ENCODE results near the gene CXCR3.

Gene CXCR3

DNA sequence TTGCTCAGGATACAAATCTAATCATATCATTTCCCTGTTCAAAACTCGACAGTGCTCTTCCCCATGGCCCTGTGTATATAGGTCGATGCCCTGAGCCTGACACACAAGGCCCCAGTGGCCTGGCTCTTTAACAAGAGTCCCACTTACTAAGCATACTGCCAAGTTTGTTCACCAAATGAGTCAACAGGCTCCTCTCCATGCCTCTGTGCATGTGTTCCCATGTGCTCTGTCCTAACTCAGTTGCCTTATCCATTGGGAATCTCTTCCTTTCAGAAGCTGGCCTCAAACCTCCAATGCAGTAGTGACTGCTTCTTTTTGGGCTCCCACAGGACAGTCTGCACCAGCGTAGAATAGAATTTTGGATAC is 18.9 kb upstream of the CXCR3 start (continued):
- TF ChIP-seq TCF4 (CRISPR knock-in tag; IDR thresholded peaks at IDR 0.05; ENCODE audit: borderline replicate concordance) (no peak), SNAI2 (CRISPR knock-in tag; IDR thresholded peaks at IDR 0.05) (no peak), CSRNP3 (CRISPR knock-in tag; IDR thresholded peaks at IDR 0.05) (no peak)

GRCh38 chrX:71636438-71637252 is 18.3 kb upstream of the CXCR3 start:
- TF ChIP-seq, protein P1, sequence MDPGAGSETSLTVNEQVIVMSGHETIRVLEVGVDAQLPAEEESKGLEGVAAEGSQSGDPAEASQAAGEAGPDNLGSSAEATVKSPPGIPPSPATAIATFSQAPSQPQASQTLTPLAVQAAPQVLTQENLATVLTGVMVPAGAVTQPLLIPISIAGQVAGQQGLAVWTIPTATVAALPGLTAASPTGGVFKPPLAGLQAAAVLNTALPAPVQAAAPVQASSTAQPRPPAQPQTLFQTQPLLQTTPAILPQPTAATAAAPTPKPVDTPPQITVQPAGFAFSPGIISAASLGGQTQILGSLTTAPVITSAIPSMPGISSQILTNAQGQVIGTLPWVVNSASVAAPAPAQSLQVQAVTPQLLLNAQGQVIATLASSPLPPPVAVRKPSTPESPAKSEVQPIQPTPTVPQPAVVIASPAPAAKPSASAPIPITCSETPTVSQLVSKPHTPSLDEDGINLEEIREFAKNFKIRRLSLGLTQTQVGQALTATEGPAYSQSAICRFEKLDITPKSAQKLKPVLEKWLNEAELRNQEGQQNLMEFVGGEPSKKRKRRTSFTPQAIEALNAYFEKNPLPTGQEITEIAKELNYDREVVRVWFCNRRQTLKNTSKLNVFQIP (CRISPR knock-in tag; IDR thresholded peaks at IDR 0.05; ENCODE audit: borderline replicate concordance, low read depth): no peak
- TF ChIP-seq ZFP3 (CRISPR knock-in tag; IDR thresholded peaks at IDR 0.05) (no peak), ISL1 (CRISPR knock-in tag; IDR thresholded peaks at IDR 0.05) (no peak), ARNTL (CRISPR knock-in tag; IDR thresholded peaks at IDR 0.05; ENCODE audit: borderline replicate concordance, low read depth) (no peak), ZNF70 (CRISPR knock-in tag; IDR thresholded peaks at IDR 0.05) (no peak), ZNF8 (CRISPR knock-in tag; IDR thresholded peaks at IDR 0.05) (no peak), GLIS3 (CRISPR knock-in tag; IDR thresholded peaks at IDR 0.05) (no peak), TCF4 (CRISPR knock-in tag; IDR thresholded peaks at IDR 0.05; ENCODE audit: borderline replicate concordance) (no peak), BACH2 (CRISPR knock-in tag; IDR thresholded peaks at IDR 0.05; ENCODE audit: borderline replicate concordance) (no peak), CSRNP3 (CRISPR knock-in tag; IDR thresholded peaks at IDR 0.05) (no peak), ZC3H10 (CRISPR knock-in tag; IDR thresholded peaks at IDR 0.05) (no peak)
- ATAC-seq: no peak; the same call in 2 of the 3 replicates

- TF ChIP-seq CREB5 (CRISPR knock-in tag; IDR thresholded peaks at IDR 0.05; ENCODE audit: low read depth) (no peak), SNAI2 (CRISPR knock-in tag; IDR thresholded peaks at IDR 0.05) (no peak), GLIS3 (CRISPR knock-in tag; IDR thresholded peaks at IDR 0.05) (no peak), PPARA (CRISPR knock-in tag; IDR thresholded peaks at IDR 0.05; ENCODE audit: borderline replicate concordance) (no peak), ZNF8 (CRISPR knock-in tag; IDR thresholded peaks at IDR 0.05) (no peak), CSDC2 (CRISPR knock-in tag; IDR thresholded peaks at IDR 0.05) (no peak), ZNF70 (CRISPR knock-in tag; IDR thresholded peaks at IDR 0.05) (no peak), ZFP30 (CRISPR knock-in tag; IDR thresholded peaks at IDR 0.05) (no peak), BACH2 (CRISPR knock-in tag; IDR thresholded peaks at IDR 0.05; ENCODE audit: borderline replicate concordance) (no peak)
- TF ChIP-seq, protein P2, sequence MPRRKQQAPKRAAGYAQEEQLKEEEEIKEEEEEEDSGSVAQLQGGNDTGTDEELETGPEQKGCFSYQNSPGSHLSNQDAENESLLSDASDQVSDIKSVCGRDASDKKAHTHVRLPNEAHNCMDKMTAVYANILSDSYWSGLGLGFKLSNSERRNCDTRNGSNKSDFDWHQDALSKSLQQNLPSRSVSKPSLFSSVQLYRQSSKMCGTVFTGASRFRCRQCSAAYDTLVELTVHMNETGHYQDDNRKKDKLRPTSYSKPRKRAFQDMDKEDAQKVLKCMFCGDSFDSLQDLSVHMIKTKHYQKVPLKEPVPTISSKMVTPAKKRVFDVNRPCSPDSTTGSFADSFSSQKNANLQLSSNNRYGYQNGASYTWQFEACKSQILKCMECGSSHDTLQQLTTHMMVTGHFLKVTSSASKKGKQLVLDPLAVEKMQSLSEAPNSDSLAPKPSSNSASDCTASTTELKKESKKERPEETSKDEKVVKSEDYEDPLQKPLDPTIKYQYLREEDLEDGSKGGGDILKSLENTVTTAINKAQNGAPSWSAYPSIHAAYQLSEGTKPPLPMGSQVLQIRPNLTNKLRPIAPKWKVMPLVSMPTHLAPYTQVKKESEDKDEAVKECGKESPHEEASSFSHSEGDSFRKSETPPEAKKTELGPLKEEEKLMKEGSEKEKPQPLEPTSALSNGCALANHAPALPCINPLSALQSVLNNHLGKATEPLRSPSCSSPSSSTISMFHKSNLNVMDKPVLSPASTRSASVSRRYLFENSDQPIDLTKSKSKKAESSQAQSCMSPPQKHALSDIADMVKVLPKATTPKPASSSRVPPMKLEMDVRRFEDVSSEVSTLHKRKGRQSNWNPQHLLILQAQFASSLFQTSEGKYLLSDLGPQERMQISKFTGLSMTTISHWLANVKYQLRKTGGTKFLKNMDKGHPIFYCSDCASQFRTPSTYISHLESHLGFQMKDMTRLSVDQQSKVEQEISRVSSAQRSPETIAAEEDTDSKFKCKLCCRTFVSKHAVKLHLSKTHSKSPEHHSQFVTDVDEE (CRISPR knock-in tag; IDR thresholded peaks at IDR 0.05): no peak
- no peak for ATAC-seq
These were observed 16.1 kb upstream of the CXCR3 start for GRCh38 chrX:71634366-71634765.

Data from SK-N-SH treated with all-trans-retinoic acid at 6 μM for 48 hours (cell line).